Raji (cell line): Measurements from ENCODE around the gene NUP210L.

Experiments
- POLR2A ChIP-seq: IDR thresholded peaks from 2 replicates; pipeline ENCODE4 v1.6.1; 2011; ENCODE audit warnings: low read depth, low read length, control low read depth; ENCODE audit not compliant: insufficient read depth

NUP210L gene

GRCh38 chr1:154154534-154155191 is at the start of gene NUP210L:
Gene NUP210L (minus strand): TSS chr1:154155073.
- no peak for TF ChIP-seq POLR2A

GRCh38 chr1:154199563-154199879 is 44.6 kb upstream of the NUP210L start:
- no peak for TF ChIP-seq POLR2A

- no peak for TF ChIP-seq POLR2A
These were observed 44.1 kb upstream of the NUP210L start for GRCh38 chr1:154198756-154199562.

- no peak for TF ChIP-seq POLR2A
These were observed 38.9 kb upstream of the NUP210L start for GRCh38 chr1:154193821-154194220.

GRCh38 chr1:154192476-154192875 is 37.6 kb upstream of the NUP210L start:
- no peak for TF ChIP-seq POLR2A

GRCh38 chr1:154191990-154192461 is 37.2 kb upstream of the NUP210L start, which contains the start of gene TPM3:
Gene TPM3 (minus strand): TSS chr1:154192100. CDS start chr1:154192018, 82 bp downstream.
- no peak for TF ChIP-seq POLR2A

GRCh38 chr1:154190550-154190949 is 35.7 kb upstream of the NUP210L start:
- no peak for TF ChIP-seq POLR2A

- TF ChIP-seq POLR2A: no peak
These were observed 32.1 kb upstream of the NUP210L start for GRCh38 chr1:154186852-154187501.

- TF ChIP-seq POLR2A: no peak
These were observed 31.3 kb upstream of the NUP210L start for GRCh38 chr1:154186177-154186576.

- peak; percentile 99 for TF ChIP-seq POLR2A
These were observed 28.4 kb upstream of the NUP210L start for GRCh38 chr1:154183046-154183915.

GRCh38 chr1:154182344-154183045 is 27.6 kb upstream of the NUP210L start:
- TF ChIP-seq POLR2A: peak; percentile 24; the same call in 1 of the 2 replicates

GRCh38 chr1:154181944-154182343 is 27.1 kb upstream of the NUP210L start:
- no peak for TF ChIP-seq POLR2A

GRCh38 chr1:154179946-154180687 is 25.2 kb upstream of the NUP210L start:
- no peak for TF ChIP-seq POLR2A
